B cell (primary cell): ENCODE data around the gene TERC. TPM values are rescaled to one million over a fixed set of nuclear protein-coding genes. Genes with fewer than 3 reads are reported as not detected.

Source experiments
- ATAC-seq: fragments of 200-7000 bp; cut with Tn5 transposase; one replicate; pipeline ENCODE4 v1.10.0; 2021; ENCODE audit warnings: low read depth, mild to moderate bottlenecking, moderate number of reproducible peaks, moderate library complexity
- CTCF ChIA-PET: fragments of 350-600 bp; sonication (Branson Sonifier 250); formaldehyde crosslinking; loops from one replicate; lab custom pipeline; 2021; ENCODE audit warnings: antibody characterized with exemption, inconsistent platforms; lab: Charles Lee
- POLR2A ChIA-PET: fragments of 350-600 bp; sonication (Branson Sonifier 250); formaldehyde crosslinking; loops from one replicate; lab custom pipeline; 2021; ENCODE audit warnings: antibody characterized with exemption; lab: Charles Lee
- DNase-seq: peaks from one replicate; pipeline ENCODE4 v3.0.0; 2013
- H2AFZ ChIP-seq: 2 replicates; pipeline ENCODE4 v1.6.1; 2012; ENCODE audit warnings: mild to moderate bottlenecking, low read depth, low read length; ENCODE audit not compliant: insufficient read depth, poor library complexity, severe bottlenecking
- H3K27ac ChIP-seq, 2 donors: 1 replicate in 1 of 2; 2 replicates in 1 of 2; pipeline ENCODE4 v1.5.1; 2012 to 2013; ENCODE audit warnings: low read length in 2 of 2, mild to moderate bottlenecking in 2 of 2, moderate library complexity in 1 of 2
- H3K27me3 ChIP-seq, 4 experiments: fragments of 200-600 bp in 1 of 4; sonication (generic) in 1 of 4; replicated peaks in 1 of 4; 1 replicate in 2 of 4; 2 replicates in 2 of 4; pipeline versions ENCODE4 v1.6.1 to v1.7.0; 2013 to 2016; ENCODE audit warnings: low read length in 3 of 4, mild to moderate bottlenecking in 2 of 4, mixed read lengths in 1 of 4, moderate library complexity in 1 of 4; ENCODE audit not compliant: insufficient read depth in 4 of 4, control insufficient read depth in 3 of 4; ENCODE audit errors: control extremely low read depth in 1 of 4
- H3K36me3 ChIP-seq, 2 experiments: replicated peaks in 1 of 2; 1 replicate in 1 of 2; 2 replicates in 1 of 2; pipeline versions ENCODE4 v1.6.1 to v1.7.1; 2013; ENCODE audit warnings: low read length in 1 of 2; ENCODE audit not compliant: insufficient read depth in 2 of 2, control insufficient read depth in 1 of 2; ENCODE audit errors: control extremely low read depth in 1 of 2, extremely low read depth in 1 of 2
- H3K4me1 ChIP-seq, 2 donors: fragments of 200-600 bp in 1 of 2; sonication (generic) in 1 of 2; 1 replicate in 1 of 2; 2 replicates in 1 of 2; pipeline versions ENCODE4 v1.5.1 to v1.6.1; 2013 to 2017; ENCODE audit warnings: low read length in 2 of 2; ENCODE audit not compliant: control insufficient read depth in 2 of 2, insufficient read depth in 2 of 2
- H3K4me2 ChIP-seq: replicated peaks from 2 replicates; pipeline ENCODE3; 2012; ENCODE audit warnings: mild to moderate bottlenecking, low read depth, low read length; ENCODE audit not compliant: poor library complexity, severe bottlenecking
- H3K4me3 ChIP-seq, 5 experiments: fragments of 200-600 bp in 1 of 5; sonication (generic) in 1 of 5; 1 replicate in 3 of 5; 2 replicates in 2 of 5; pipeline versions ENCODE4 v1.5.1 to v1.7.0; 2011 to 2016; ENCODE audit warnings: low read length in 4 of 5, mild to moderate bottlenecking in 4 of 5, low read depth in 2 of 5, control low read depth in 1 of 5, moderate library complexity in 1 of 5; ENCODE audit not compliant: insufficient read depth in 1 of 5; ENCODE audit errors: control extremely low read depth in 1 of 5, extremely low read depth in 1 of 5
- H3K79me2 ChIP-seq: fragments of 200-600 bp; sonication (generic); one replicate; pipeline ENCODE4 v1.6.0; 2016; ENCODE audit warnings: low read length; ENCODE audit not compliant: control insufficient read depth, insufficient read depth
- H3K9ac ChIP-seq: fragments of 200-600 bp; sonication (generic); 2 replicates; pipeline ENCODE4 v1.6.1; 2017; ENCODE audit warnings: mild to moderate bottlenecking, low read length, moderate library complexity
- H3K9me3 ChIP-seq, 3 donors: one replicate each; pipeline versions ENCODE4 v1.6.1 to v1.7.1; 2013; ENCODE audit warnings: low read length in 2 of 3; ENCODE audit not compliant: control insufficient read depth in 2 of 3, insufficient read depth in 1 of 3; ENCODE audit errors: control extremely low read depth in 1 of 3
- H4K20me1 ChIP-seq: 2 replicates; pipeline ENCODE4 v1.6.0; 2012; ENCODE audit warnings: mild to moderate bottlenecking, low read length; ENCODE audit not compliant: insufficient read depth, control insufficient read depth, poor library complexity, severe bottlenecking
- H3K27ac Mint-ChIP-seq: one replicate; pipeline ENCODE4 v1.8.0; 2021; ENCODE audit warnings: mixed read lengths
- H3K27me3 Mint-ChIP-seq: one replicate; pipeline ENCODE4 v1.8.0; 2021; ENCODE audit warnings: mixed read lengths
- H3K4me1 Mint-ChIP-seq: one replicate; pipeline ENCODE4 v1.8.0; 2021; ENCODE audit warnings: mixed read lengths
- H3K4me3 Mint-ChIP-seq: one replicate; pipeline ENCODE4 v1.8.0; 2021; ENCODE audit warnings: mixed read lengths
- H3K9me3 Mint-ChIP-seq: one replicate; pipeline ENCODE4 v1.8.0; 2022; ENCODE audit warnings: mixed read lengths; ENCODE audit not compliant: insufficient read depth
- EZH2 ChIP-seq: IDR thresholded peaks from 2 replicates; pipeline ENCODE4 v1.6.1; 2012; ENCODE audit warnings: borderline replicate concordance, low read depth, mild to moderate bottlenecking, moderate library complexity, low read length; ENCODE audit not compliant: insufficient read depth, poor library complexity, severe bottlenecking
- WGBS: methylation state at CpG from one replicate; pipeline ENCODE4 v1.1.5; 2013; ENCODE audit warnings: missing lambda C conversion rate; ENCODE audit not compliant: insufficient coverage; 5-methylcytosine and 5-hydroxymethylcytosine counted together
- intact Hi-C: fragments of 100-400 bp; cut with micrococcal nuclease; formaldehyde crosslinking; loops from one replicate; pipeline ENCODE4 v1.10.0; 2022
- polyA plus RNA-seq: library from polyadenylated mRNA; depleted of rRNA; stranded (reverse); fragments of >200 nt; gene quantifications from 2 replicates; pipeline ENCODE4 v1.2.3, GENCODE V29; 2012
- total RNA-seq, 2 donors: library from RNA; stranded (reverse); fragments of 120-200 nt in 1 of 2; gene quantifications; 1 replicate in 1 of 2; 2 replicates in 1 of 2; pipeline versions ENCODE4 v1.2.3 to v1.2.4, GENCODE V29; 2013 to 2022
- TF ChIP-seq, protein P1 (sequence below): fragments of 200-600 bp; IDR thresholded peaks from one replicate; pipeline ENCODE4 v1.8.0; 2022; ENCODE audit warnings: antibody characterized with exemption, mild to moderate bottlenecking

The TERC gene
- total and polyA plus RNA-seq, 2 donors (not counting 1 experiment from before 2014, with no cell fraction given): 1.3 to 10.6 TPM

DNA sequence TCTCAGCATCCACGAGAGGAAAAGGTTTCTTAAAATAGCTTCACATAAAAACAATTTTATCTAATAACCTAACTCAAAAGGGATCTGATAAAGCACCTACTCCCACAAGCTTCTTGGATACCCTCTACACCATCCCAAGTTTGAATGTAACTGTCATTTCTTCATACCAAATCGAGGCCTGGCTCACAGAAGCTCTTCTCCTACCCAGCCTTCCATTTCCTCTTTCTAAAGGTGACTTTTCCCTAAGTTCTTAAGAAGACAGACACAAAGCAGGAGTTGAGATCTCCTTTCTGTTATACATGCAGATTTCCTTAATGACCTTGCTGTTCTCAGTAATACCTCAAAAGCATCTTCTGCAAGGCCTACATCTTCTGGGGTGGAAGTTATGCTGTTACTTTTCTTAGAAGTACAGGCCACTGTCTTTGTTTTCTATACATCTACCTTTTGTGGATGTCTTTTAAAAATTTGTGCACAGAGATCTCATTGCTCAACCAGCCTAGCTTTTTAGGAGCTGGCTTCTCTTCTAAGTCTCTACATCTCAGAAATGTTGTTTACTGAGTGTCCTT, 44.5 kb upstream of the TERC start:
- Mint-ChIP-seq H3K4me3 (no peak overlapping the region), H3K9me3 (no peaks in the 10 kb centered on the region), H3K4me1 (peaks cover 27% of the 10 kb centered on the region), H3K27me3 (no peaks in the 10 kb centered on the region), H3K27ac (no peak overlapping the region)
- H3K36me3 ChIP-seq: no peaks in the 10 kb centered on the region
- 50% methylated on average over 1 of the region's 2 CpGs for WGBS
- H2AFZ ChIP-seq: no peak overlapping the region
- H3K4me1 ChIP-seq: peaks cover 16 to 24% of the 10 kb centered on the region in 2 donors
- no peaks in the 10 kb centered on the region for H3K79me2 ChIP-seq
- ChIA-PET CTCF (interaction anchor here (2.2 kb wide), 1 partner anchor 53 kb away, joined by 12 read pairs; no protein-coding TSS in a partner anchor), POLR2A (interaction anchor here (0.6 kb wide), 1 partner anchor 129 kb away, joined by 3 read pairs; no protein-coding TSS in a partner anchor)
- H3K4me3 ChIP-seq: no peak overlapping the region
- H3K9ac ChIP-seq: no peak overlapping the region
- DNase-seq: no peak
- intact Hi-C loops: no loop called here
- TF ChIP-seq EZH2: no peak
- TF ChIP-seq, protein P1, sequence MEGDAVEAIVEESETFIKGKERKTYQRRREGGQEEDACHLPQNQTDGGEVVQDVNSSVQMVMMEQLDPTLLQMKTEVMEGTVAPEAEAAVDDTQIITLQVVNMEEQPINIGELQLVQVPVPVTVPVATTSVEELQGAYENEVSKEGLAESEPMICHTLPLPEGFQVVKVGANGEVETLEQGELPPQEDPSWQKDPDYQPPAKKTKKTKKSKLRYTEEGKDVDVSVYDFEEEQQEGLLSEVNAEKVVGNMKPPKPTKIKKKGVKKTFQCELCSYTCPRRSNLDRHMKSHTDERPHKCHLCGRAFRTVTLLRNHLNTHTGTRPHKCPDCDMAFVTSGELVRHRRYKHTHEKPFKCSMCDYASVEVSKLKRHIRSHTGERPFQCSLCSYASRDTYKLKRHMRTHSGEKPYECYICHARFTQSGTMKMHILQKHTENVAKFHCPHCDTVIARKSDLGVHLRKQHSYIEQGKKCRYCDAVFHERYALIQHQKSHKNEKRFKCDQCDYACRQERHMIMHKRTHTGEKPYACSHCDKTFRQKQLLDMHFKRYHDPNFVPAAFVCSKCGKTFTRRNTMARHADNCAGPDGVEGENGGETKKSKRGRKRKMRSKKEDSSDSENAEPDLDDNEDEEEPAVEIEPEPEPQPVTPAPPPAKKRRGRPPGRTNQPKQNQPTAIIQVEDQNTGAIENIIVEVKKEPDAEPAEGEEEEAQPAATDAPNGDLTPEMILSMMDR: no peak
- no peak overlapping the region for H3K27ac ChIP-seq
- ATAC-seq: no peak
- no peaks in the 10 kb centered on the region for H3K9me3 ChIP-seq
- no peak overlapping the region for H3K4me2 ChIP-seq
- no peaks in the 10 kb centered on the region for H3K27me3 ChIP-seq
- H4K20me1 ChIP-seq: no peaks in the 10 kb centered on the region

- H3K27ac Mint-ChIP-seq: no peak overlapping the region
- no peak for TF ChIP-seq EZH2
- TF ChIP-seq, protein P1: no peak
- peaks cover 4% of the 10 kb centered on the region for H3K4me1 Mint-ChIP-seq
- Histone ChIP-seq H4K20me1 (no peaks in the 10 kb centered on the region), H3K27me3 (no peaks in the 10 kb centered on the region), H3K79me2 (no peaks in the 10 kb centered on the region), H3K4me1 (no peaks in the 10 kb centered on the region), H2AFZ (no peak overlapping the region), H3K36me3 (no peaks in the 10 kb centered on the region), H3K4me2 (no peak overlapping the region), H3K4me3 (no peak overlapping the region), H3K9me3 (no peaks in the 10 kb centered on the region), H3K27ac (no peak overlapping the region), H3K9ac (no peak overlapping the region)
- intact Hi-C loops: no loop called here
- H3K4me3 Mint-ChIP-seq: no peak overlapping the region
- H3K27me3 Mint-ChIP-seq: no peaks in the 10 kb centered on the region
- no peak for DNase-seq
- WGBS: no CpG with 5 or more reads among the region's 3 CpGs
- ChIA-PET CTCF (no interaction called here), POLR2A (no interaction called here)
- H3K9me3 Mint-ChIP-seq: no peaks in the 10 kb centered on the region
- ATAC-seq: no peak
Measured at GRCh38 chr3:169804681-169805080, 39.8 kb upstream of the TERC start.
